Psoas muscle (tissue), 8 donors: ENCODE results near the gene SLC38A10. TPM values are rescaled to one million over a fixed set of nuclear protein-coding genes. Genes with fewer than 3 reads are reported as not detected.
"Not testable (repeated sequence)": the region's sequence is repeated elsewhere in the genome, so short reads cannot be mapped to it uniquely, and the experiment has no call there.

Experiments used
- ATAC-seq, 4 donors: fragments of 200-7000 bp; cut with Tn5 transposase; one replicate each; pipeline ENCODE4 v1.9.1; 2020; ENCODE audit warnings: moderate library complexity in 3 of 4, mild to moderate bottlenecking in 2 of 4
- DNase-seq, 2 donors: peaks; one replicate each; pipeline ENCODE4 v3.0.0-alpha.2; 2020
- H3K27ac ChIP-seq: fragments of 200-600 bp; one replicate; pipeline ENCODE4 v1.8.0; 2022
- H3K27me3 ChIP-seq, 3 donors: fragments of 200-600 bp in 1 of 3; one replicate each; pipeline versions ENCODE4 v1.6.1 to v1.8.0; 2013 to 2022; ENCODE audit warnings: low read length in 2 of 3, mild to moderate bottlenecking in 2 of 3, moderate library complexity in 1 of 3; ENCODE audit not compliant: insufficient read depth in 3 of 3
- H3K36me3 ChIP-seq, 2 donors: fragments of 200-600 bp in 1 of 2; one replicate each; pipeline versions ENCODE4 v1.6.1 to v1.8.0; 2013 to 2022; ENCODE audit warnings: low read depth in 1 of 2, mild to moderate bottlenecking in 1 of 2, moderate library complexity in 1 of 2; ENCODE audit not compliant: insufficient read depth in 1 of 2
- H3K4me1 ChIP-seq: fragments of 200-600 bp; one replicate; pipeline ENCODE4 v1.8.0; 2022
- H3K4me3 ChIP-seq: fragments of 200-600 bp; one replicate; pipeline ENCODE4 v1.8.0; 2022; ENCODE audit warnings: mild to moderate bottlenecking
- H3K9me3 ChIP-seq: fragments of 200-600 bp; one replicate; pipeline ENCODE4 v1.8.0; 2022
- CTCF ChIP-seq: fragments of 200-600 bp; IDR thresholded peaks from one replicate; pipeline ENCODE4 v1.8.0; 2022; ENCODE audit warnings: antibody characterized with exemption
- WGBS, 3 donors: extraction: QIAGEN DNeasy Blood & Tissue Kit; methylation state at CpG; one replicate each; pipeline versions ENCODE4 v1.1.6 to v1.1.7; 2013; 5-methylcytosine and 5-hydroxymethylcytosine counted together
- intact Hi-C, 2 donors: fragments of 100-400 bp; cut with DNase I; formaldehyde crosslinking; loops; one replicate each; pipeline versions ENCODE4 v1.11.0 to v1.14.2; 2022
- polyA plus RNA-seq, 3 donors: library from polyadenylated mRNA; stranded (reverse); fragments of 200-250 nt; gene quantifications; one replicate each; pipeline ENCODE4 v1.2.3, GENCODE V29; 2013
- total RNA-seq, 4 donors: library from RNA; stranded (reverse); fragmentation: NEBNext Ultra II Directional in 2 of 4; extraction: Animal tissue kit (Norgen Biotek cat#: 25700) in 2 of 4; gene quantifications; one replicate each; pipeline versions ENCODE4 v1.2.1 to v1.2.4, GENCODE V29; 2021 to 2023
- donor health status: healthy with polysubstance abuse.
- donor health status: DM: no; HTN: no; CAD: no; lungs with moderate emphysema.
- donor health status: Bipolar disorder and iron deficiency.
- donor health status: healthy.
- donor health status: DM: yes; HTN: yes; CAD: no.
- donor health status: DM: no; HTN: no; CAD: no.
- donor health status: DM: no; HTN: no; CAD: no.
- donor health status: DM: yes; HTN: yes; CAD: no.

The SLC38A10 gene
- total and polyA plus RNA-seq, 7 donors = 16.7 to 40.6 (median 19.8) TPM

GRCh38 chr17:81310949-81311550 is 15.9 kb upstream of the SLC38A10 start:
- no peak for ATAC-seq
- Histone ChIP-seq H3K4me3 (no peak overlapping the region), H3K36me3 (no peaks in the 10 kb centered on the region), H3K27ac (no peak overlapping the region), H3K9me3 (no peaks in the 10 kb centered on the region), H3K27me3 (no peaks in the 10 kb centered on the region), H3K4me1 (peaks cover 20% of the 10 kb centered on the region)
- DNase-seq = no peak
- intact Hi-C loops = no loop called here
- 91 to 93% (median 92%) methylated on average over 19 of the region's 19 CpGs for WGBS, 3 donors
- no peak for TF ChIP-seq CTCF

GRCh38 chr17:81309859-81310839 is 15.0 kb upstream of the SLC38A10 start:
- Histone ChIP-seq H3K27me3 (no peaks in the 10 kb centered on the region), H3K27ac (peak overlapping the region; percentile 80), H3K36me3 (no peaks in the 10 kb centered on the region), H3K4me3 (peak overlapping the region; percentile 61), H3K4me1 (peaks cover 18% of the 10 kb centered on the region), H3K9me3 (no peaks in the 10 kb centered on the region)
- no peak for ATAC-seq
- TF ChIP-seq CTCF = no peak
- DNase-seq = no peak
- WGBS, 3 donors = 71 to 79% (median 75%) methylated on average over 35 to 36 of the region's 36 CpGs
- intact Hi-C loops = loop anchor here in 1 of 2 donors (5.0 kb wide), 1 partner anchor 77 kb away; no protein-coding TSS in a partner anchor

GRCh38 chr17:81309140-81309858 is 14.2 kb upstream of the SLC38A10 start:
- 3 to 18% (median 9%) methylated on average over 20 to 22 of the region's 22 CpGs for WGBS, 3 donors
- no peaks in the 10 kb centered on the region for H3K27me3 ChIP-seq
- peak overlapping the region; percentile 61 for H3K4me3 ChIP-seq
- ATAC-seq (peak; percentile 88 to 95 (median 90)), DNase-seq (peak; percentile 96)
- TF ChIP-seq CTCF = peak; percentile 56
- no peaks in the 10 kb centered on the region for H3K9me3 ChIP-seq
- H3K27ac ChIP-seq = peak overlapping the region; percentile 80
- peaks cover 13% of the 10 kb centered on the region for H3K4me1 ChIP-seq
- intact Hi-C loops = loop anchor here in 1 of 2 donors (5.0 kb wide), 1 partner anchor 78 kb away; no protein-coding TSS in a partner anchor
- no peaks in the 10 kb centered on the region for H3K36me3 ChIP-seq

GRCh38 chr17:81308784-81309139 is 13.7 kb upstream of the SLC38A10 start:
- not testable (repeated sequence) for DNase-seq, H3K27me3 ChIP-seq, H3K36me3 ChIP-seq, H3K9me3 ChIP-seq
- H3K4me1 ChIP-seq = peaks cover 13% of the 10 kb centered on the region
- intact Hi-C loops = loop anchor here in 1 of 2 donors (5.0 kb wide), 1 partner anchor 79 kb away; no protein-coding TSS in a partner anchor
- H3K27ac ChIP-seq = peak overlapping the region; percentile 80
- peak; percentile 7 to 56 (median 16) for ATAC-seq
- peak overlapping the region; percentile 61 for H3K4me3 ChIP-seq
- WGBS, 3 donors = 30 to 45% (median 31%) methylated on average over 14 of the region's 14 CpGs
